Activated T-helper 17 cell treated with anti-CD3 and anti-CD28 coated beads, Interleukin-2, amount 50 U/mL, for 72 hours (primary cell): Measurements from ENCODE around the gene B2M. TPM values are rescaled to one million over a fixed set of nuclear protein-coding genes. Genes with fewer than 3 reads are reported as not detected.

Experiments
- ATAC-seq: fragments of 150-1000 bp; cut with Tn5 transposase; replicated peaks from 2 replicates; pipeline ENCODE4 v1.10.0; 2021; ENCODE audit warnings: mild to moderate bottlenecking, moderate library complexity
- H3K27ac Mint-ChIP-seq: one replicate; pipeline ENCODE4 v1.8.0; 2022; ENCODE audit warnings: mixed read lengths
- H3K27me3 Mint-ChIP-seq: one replicate; pipeline ENCODE4 v1.8.0; 2022; ENCODE audit warnings: mixed read lengths
- H3K36me3 Mint-ChIP-seq: one replicate; pipeline ENCODE4 v1.8.0; 2022; ENCODE audit warnings: low read depth, mild to moderate bottlenecking, mixed read lengths
- H3K4me1 Mint-ChIP-seq: one replicate; pipeline ENCODE4 v1.8.0; 2022; ENCODE audit warnings: mixed read lengths
- H3K4me3 Mint-ChIP-seq: one replicate; pipeline ENCODE4 v1.8.0; 2022; ENCODE audit warnings: mild to moderate bottlenecking, mixed read lengths
- H3K9me3 Mint-ChIP-seq: one replicate; pipeline ENCODE4 v1.8.0; 2022; ENCODE audit warnings: mixed read lengths
- total RNA-seq, 2 donors: library from RNA; stranded (reverse); gene quantifications; one replicate each; pipeline ENCODE4 v1.2.3, GENCODE V29; 2022

Gene B2M
- total RNA-seq: 1,000 to 10,000 TPM; 4,659 to 6,253 TPM

DNA sequence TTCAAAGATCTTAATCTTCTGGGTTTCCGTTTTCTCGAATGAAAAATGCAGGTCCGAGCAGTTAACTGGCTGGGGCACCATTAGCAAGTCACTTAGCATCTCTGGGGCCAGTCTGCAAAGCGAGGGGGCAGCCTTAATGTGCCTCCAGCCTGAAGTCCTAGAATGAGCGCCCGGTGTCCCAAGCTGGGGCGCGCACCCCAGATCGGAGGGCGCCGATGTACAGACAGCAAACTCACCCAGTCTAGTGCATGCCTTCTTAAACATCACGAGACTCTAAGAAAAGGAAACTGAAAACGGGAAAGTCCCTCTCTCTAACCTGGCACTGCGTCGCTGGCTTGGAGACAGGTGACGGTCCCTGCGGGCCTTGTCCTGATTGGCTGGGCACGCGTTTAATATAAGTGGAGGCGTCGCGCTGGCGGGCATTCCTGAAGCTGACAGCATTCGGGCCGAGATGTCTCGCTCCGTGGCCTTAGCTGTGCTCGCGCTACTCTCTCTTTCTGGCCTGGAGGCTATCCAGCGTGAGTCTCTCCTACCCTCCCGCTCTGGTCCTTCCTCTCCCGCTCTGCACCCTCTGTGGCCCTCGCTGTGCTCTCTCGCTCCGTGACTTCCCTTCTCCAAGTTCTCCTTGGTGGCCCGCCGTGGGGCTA, at the start of gene B2M, which contains the start of gene PATL2:
Gene B2M, plus strand, starts transcription at position 422 of the 647 bp plus-strand sequence. Its CDS starts 30 bp downstream, at position 452.
Gene PATL2, minus strand, starts transcription at position 228 of the 647 bp plus-strand sequence. CDS start 34,833 bp downstream, outside the sequence.
- Mint-ChIP-seq H3K27me3 (no peaks in the 10 kb centered on the region), H3K36me3 (peaks cover 62% of the 10 kb centered on the region), H3K4me3 (peak within 1 kb of the TSS; percentile 89), H3K27ac (peak within 1 kb of the TSS; percentile 98), H3K4me1 (peaks cover 24% of the 10 kb centered on the region), H3K9me3 (no peaks in the 10 kb centered on the region)
- peak; percentile 88 for ATAC-seq

DNA sequence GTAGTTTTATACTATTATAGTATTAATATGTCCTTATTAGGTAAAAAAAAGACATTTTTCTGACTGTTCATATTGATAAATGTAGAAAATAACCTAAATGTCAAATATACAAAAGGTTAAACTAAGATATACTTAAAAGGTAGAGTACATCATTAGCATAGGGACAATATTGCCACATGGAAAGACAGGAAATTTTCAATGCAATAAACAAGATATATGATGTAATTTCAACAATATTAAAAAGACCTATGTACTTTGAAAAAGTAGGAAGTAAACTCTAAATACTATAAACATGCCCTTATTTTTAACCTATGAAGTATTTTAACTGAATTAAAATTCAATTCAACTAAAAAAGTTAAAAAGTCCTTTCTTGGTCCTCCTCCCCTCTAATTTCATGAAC, 49.7 kb upstream of the B2M start:
- H3K27ac Mint-ChIP-seq: peak overlapping the region; percentile 97
- no peaks in the 10 kb centered on the region for H3K27me3 Mint-ChIP-seq
- H3K36me3 Mint-ChIP-seq: peaks cover 66% of the 10 kb centered on the region
- H3K4me3 Mint-ChIP-seq: peak overlapping the region; percentile 94
- ATAC-seq: no peak
- no peaks in the 10 kb centered on the region for H3K9me3 Mint-ChIP-seq
- H3K4me1 Mint-ChIP-seq: peaks cover 11% of the 10 kb centered on the region

DNA sequence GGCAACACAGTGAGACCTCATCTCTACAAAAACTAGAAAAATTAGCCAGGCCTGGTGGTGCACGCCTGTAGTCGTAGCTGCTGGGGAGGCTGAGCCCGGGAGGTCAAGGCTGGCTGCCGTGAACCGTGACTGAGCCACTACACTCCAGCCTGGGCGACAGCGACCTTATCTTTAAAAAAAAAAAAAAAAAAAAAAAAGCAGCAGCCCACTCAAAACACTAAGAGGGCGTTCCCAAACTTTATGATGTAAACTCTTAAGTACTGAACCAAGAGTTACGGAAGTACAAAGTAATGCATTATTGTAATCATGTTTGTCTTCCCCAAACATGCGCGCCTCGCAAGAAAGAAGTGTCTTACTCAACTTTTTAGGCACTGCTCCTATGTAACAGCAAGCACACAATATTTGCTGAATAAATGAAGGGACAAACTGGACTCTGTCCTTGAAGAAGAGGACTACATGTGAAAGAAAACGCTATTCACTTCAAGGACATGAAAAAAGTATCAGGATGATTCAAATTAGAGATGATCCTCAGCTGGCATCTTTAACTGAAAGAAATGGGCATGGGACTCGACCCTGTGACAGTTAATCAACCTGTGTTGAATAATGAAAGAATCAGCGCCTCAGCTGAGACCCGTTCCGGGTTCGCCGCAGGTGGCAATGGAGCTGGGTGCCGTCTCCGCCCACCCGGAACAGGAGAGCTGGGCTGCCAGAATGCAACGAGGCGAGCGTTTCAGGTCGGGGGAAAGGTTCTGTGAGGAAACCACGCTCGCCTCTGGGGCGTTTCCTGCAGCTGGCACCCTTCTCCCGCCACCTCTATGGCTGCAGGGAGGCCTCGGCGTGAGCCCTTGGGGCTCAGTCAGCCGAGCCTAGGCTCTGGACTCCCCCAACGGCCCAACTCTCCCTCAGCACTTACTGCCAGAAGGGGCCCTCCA, 48.6 kb upstream of the B2M start:
- Mint-ChIP-seq H3K27ac (peak overlapping the region; percentile 97), H3K36me3 (peaks cover 55% of the 10 kb centered on the region), H3K9me3 (no peaks in the 10 kb centered on the region), H3K27me3 (no peaks in the 10 kb centered on the region), H3K4me3 (peak overlapping the region; percentile 94), H3K4me1 (peaks cover 19% of the 10 kb centered on the region)
- peak; percentile 56 for ATAC-seq

DNA sequence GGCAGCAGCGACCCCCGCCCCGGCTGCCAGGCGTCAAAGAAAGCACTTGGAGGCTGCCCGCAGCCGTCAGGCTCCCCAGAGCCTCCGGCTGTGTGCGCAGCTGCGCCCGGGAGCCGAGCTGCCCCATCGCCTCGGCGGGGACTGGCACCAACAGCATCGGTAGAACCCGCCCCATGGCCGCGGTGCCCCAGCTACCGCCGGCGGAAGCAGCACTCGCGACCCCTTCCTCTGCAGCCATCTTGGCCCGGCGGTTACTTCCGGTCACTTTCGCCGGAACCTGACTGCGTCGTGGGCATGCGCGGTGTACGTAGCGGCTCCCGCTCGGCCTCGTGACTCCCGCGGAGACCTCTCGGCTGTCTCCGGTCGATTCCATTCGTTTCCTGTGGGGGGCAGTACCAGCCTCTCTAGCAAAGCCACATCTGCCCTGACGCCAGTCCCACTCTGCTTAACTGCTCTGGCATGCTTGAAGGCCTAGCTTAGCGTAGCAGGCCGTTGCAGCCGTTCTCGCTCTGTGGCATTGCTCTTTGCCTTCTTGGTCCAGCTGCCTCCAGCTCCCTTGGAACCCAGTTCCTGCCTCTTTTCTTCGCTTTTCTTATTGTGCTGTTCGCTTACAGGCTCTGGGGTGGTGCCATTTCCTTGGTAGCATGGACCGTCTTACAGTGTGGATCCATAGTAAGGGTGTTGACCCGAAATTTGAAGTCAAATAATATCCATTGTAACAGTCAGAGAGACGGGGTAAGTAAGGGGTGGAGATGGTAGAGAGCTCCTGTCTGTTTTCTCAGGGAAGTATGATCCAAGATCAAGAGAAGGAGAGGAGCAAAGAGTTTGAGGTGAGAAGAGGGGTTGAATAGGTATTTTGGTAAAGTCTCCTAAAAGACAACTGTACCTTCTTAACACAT, 47.7 kb upstream of the B2M start, which contains the start of gene SPG11:
Gene SPG11, minus strand, starts transcription at position 253 of the 899 bp plus-strand sequence. Its CDS starts 15 bp downstream, at position 238.
- Mint-ChIP-seq H3K36me3 (peaks cover 45% of the 10 kb centered on the region), H3K4me3 (peak within 1 kb of the TSS; percentile 94)
- ATAC-seq: peak; percentile 85

DNA sequence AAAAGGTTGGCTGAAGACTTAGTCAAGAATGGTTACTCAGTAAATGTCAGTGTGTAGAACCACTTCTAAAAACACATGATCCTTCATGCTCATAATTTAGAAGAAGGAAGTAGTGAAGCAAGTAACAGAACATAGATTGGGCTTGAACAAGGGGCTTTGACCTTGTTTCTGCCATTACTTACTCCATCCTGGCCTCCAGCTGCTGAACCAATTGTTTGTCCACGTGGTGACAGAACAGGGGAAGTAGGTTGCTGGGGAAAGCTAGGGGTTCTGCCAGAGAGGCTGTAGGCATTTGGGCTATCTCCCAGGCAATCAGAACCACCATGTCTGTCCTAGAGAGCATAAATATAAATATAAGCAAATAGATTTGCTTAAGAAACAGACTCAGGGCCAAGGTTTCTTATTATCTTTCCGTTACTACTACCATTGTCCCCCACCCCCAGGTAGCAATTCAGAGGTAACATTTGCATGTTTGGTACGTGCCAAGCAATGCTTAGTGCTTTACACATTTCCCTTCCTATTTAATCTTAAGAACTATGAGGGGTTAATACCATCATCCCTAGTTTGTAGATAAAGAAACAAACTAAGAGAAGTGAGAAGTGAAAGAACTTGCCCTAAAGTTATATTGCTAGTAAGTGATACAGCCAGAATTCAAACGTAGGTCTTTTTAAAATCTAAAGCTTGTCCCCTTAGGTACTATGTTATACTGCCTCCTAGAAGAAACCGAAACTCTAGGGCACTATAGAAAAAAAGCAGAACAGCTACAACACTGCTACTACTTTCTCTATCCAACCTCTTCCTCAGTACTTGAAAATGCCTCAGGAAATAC, 44.9 kb upstream of the B2M start:
- Mint-ChIP-seq H3K27ac (peak overlapping the region; percentile 97), H3K27me3 (no peaks in the 10 kb centered on the region), H3K4me3 (peak overlapping the region; percentile 94), H3K4me1 (peaks cover 25% of the 10 kb centered on the region), H3K36me3 (peaks cover 21% of the 10 kb centered on the region), H3K9me3 (no peaks in the 10 kb centered on the region)
- ATAC-seq: no peak

More for the DNA sequence above, 47.7 kb upstream of the B2M start, which contains the start of gene SPG11:
- peak within 1 kb of the TSS; percentile 97 for H3K27ac Mint-ChIP-seq
- no peaks in the 10 kb centered on the region for H3K9me3 Mint-ChIP-seq
- H3K4me1 Mint-ChIP-seq: peaks cover 27% of the 10 kb centered on the region
- no peaks in the 10 kb centered on the region for H3K27me3 Mint-ChIP-seq

DNA sequence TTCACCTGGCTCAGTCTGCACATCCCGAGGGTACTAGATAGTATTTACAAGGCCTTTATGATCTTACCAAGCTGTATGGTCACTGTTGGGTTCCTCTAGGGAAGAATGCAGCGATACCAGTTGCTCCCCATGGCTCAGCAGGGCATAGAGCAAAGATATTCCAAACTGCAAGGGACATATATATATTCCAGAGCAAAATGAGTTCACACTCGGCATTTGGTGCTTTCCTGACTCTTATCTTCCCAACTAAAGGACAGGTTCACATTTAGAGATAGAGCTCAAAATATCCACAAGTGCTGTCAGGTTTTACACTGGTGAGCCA, 44.3 kb upstream of the B2M start:
- peak overlapping the region; percentile 97 for H3K27ac Mint-ChIP-seq
- H3K27me3 Mint-ChIP-seq: no peaks in the 10 kb centered on the region
- H3K36me3 Mint-ChIP-seq: peaks cover 21% of the 10 kb centered on the region
- H3K4me1 Mint-ChIP-seq: peaks cover 31% of the 10 kb centered on the region
- peak overlapping the region; percentile 94 for H3K4me3 Mint-ChIP-seq
- ATAC-seq: no peak
- no peaks in the 10 kb centered on the region for H3K9me3 Mint-ChIP-seq

DNA sequence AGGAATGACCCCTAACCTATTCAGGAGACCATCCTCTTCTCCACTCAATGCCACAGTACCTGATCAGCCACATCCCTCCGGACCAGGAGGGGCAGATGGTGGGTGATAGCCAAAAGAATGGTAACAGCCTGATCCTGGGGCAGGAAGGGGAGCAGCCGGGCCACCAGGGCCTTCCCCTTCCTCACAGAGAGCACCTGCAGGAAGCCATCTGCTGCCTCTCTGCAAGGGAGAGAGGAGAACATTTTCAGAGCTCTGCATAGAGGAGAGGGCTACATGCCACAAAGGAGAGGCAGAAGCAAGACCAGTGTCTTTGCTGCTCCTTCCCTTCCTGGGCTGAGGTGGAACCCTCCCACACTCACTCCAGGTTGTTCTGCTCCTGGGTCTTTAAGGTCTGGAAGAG, 42.4 kb upstream of the B2M start:
- peaks cover 7% of the 10 kb centered on the region for H3K36me3 Mint-ChIP-seq
- H3K4me1 Mint-ChIP-seq: peaks cover 42% of the 10 kb centered on the region
- peak overlapping the region; percentile 31 for H3K27ac Mint-ChIP-seq
- H3K9me3 Mint-ChIP-seq: peaks cover 3% of the 10 kb centered on the region
- H3K4me3 Mint-ChIP-seq: peak overlapping the region; percentile 1
- H3K27me3 Mint-ChIP-seq: no peaks in the 10 kb centered on the region
- ATAC-seq: no peak

DNA sequence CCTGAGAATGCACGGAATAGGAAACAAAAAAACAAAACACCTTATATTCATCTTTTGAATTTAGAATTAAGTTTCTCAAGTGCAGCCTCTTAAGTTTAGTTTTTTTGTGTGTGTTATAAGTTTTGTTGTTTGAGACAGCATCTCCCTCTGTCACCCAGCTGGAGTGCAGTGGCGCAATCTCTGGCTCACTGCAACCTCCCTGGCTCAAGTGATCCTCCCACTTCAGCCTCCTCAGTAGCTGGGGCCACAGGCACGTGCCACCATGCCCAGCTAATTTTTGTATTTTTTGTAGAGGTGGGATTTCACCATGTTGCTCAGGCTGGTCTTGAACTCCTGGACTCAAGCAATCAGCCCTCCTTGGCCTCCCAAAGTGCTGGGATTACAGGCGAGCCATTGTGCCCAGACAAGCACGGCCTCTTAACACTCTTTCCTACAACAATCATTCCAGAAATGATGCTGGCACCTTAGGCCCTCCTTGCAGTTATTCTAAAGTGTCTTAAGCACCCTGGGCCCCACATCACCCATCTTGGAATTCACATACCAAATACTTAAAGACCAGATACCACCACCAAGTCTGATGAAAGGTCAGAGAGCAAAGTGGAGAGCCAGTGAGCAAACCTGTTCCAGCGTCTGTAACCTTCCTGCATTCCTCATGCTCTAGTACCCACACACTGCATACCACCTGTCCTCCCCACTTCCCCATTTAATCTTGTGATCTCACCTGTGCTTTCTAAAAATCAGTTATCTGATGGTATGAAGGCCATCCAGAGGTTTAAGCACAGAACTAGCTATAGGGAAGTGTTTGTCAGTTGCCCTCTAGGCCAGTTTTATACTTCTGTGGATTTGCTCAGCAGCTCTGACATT, 41.0 kb upstream of the B2M start:
- H3K4me3 Mint-ChIP-seq: peak overlapping the region; percentile 57
- no peak for ATAC-seq
- no peaks in the 10 kb centered on the region for H3K27me3 Mint-ChIP-seq
- peaks cover 3% of the 10 kb centered on the region for H3K9me3 Mint-ChIP-seq
- peaks cover 47% of the 10 kb centered on the region for H3K4me1 Mint-ChIP-seq
- H3K27ac Mint-ChIP-seq: peak overlapping the region; percentile 63
- no peaks in the 10 kb centered on the region for H3K36me3 Mint-ChIP-seq

DNA sequence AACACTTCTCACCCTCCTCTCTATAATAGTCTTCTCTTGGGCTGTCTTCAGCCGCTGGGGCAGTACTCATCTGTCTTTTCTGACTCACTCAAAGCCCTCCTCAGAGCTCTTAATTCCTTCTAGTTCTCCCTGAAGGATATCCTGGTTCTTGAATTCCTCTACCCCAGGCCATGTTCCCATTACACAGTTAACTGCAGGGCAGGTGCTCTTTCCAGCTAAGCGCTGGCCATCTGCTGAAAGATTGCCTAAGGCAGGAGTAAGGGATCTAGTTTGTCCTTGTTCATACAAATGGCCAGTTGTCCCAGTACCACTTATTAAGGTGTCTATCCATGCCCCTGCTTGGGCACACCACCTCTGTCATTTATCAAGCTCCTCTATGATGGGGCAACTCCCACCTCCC, 37.7 kb upstream of the B2M start:
- Mint-ChIP-seq H3K9me3 (peaks cover 3% of the 10 kb centered on the region), H3K27me3 (no peaks in the 10 kb centered on the region), H3K27ac (no peak overlapping the region), H3K4me1 (peaks cover 53% of the 10 kb centered on the region), H3K4me3 (no peak overlapping the region), H3K36me3 (no peaks in the 10 kb centered on the region)
- ATAC-seq: no peak

DNA sequence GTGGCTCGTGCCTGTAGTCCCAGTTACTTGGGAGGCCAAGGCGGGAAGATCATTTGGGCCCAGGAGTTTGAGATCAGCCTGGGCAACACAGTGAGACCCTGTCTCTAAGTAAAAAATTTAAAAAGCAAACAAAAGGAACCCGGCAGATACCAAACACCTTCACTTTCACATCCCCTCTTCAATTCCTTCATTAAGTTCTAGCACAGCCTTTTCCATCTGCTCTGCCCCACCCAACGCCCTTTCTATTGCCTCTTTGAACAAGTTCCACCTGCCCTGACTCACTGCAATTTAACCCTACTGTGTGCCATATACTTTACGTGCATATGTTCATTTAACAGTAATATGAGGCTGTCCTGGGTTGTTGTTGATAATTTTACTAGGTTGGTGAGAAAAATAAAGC, 35.4 kb upstream of the B2M start:
- Mint-ChIP-seq H3K36me3 (no peaks in the 10 kb centered on the region), H3K27ac (peak overlapping the region; percentile 72), H3K4me3 (peak overlapping the region; percentile 88), H3K27me3 (no peaks in the 10 kb centered on the region), H3K9me3 (peaks cover 10% of the 10 kb centered on the region), H3K4me1 (peaks cover 57% of the 10 kb centered on the region)
- no peak for ATAC-seq

DNA sequence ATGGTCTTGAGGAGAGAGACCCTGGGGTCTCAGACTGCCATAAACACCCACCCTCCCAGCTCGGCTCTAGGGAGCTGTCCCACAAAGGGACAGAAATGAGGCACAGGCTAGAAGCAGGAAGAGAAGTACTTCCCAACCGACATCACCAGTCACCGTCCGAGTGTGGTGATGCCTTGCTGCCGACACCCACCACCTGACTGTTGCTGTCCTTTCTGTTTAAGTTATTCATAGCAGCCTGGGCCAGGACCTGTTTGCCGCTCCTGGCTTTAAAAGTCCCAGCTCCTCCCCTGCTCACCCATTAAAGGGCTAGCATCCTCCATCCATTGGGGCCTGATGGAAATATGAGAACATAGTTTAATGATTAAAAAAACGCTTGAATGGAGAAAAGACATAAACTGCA, 34.6 kb upstream of the B2M start:
- Mint-ChIP-seq H3K27ac (peak overlapping the region; percentile 72), H3K36me3 (no peaks in the 10 kb centered on the region), H3K27me3 (no peaks in the 10 kb centered on the region), H3K4me1 (peaks cover 60% of the 10 kb centered on the region), H3K9me3 (peaks cover 12% of the 10 kb centered on the region), H3K4me3 (peak overlapping the region; percentile 88)
- ATAC-seq: peak; percentile 90

DNA sequence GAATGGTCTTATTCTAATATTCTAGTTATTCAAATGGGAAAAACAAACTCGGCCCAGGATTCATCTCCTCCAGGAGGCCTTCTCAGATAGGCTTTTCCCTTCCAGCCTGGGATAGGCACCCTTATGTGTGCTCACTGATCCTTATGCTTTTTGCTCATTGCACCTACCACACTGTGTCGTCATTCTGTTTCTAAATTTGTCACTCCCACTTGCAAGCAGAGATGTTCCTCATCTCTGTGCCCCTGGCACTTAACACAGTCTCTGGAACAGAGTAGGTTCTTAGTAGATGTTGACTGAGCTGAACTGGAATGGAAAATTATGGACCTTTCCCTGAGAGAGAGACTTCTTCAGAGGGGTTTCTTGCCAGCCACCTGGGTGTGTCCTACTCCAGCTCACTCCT, 29.1 kb upstream of the B2M start:
- Mint-ChIP-seq H3K36me3 (no peaks in the 10 kb centered on the region), H3K4me1 (peaks cover 50% of the 10 kb centered on the region), H3K4me3 (peak overlapping the region; percentile 88), H3K9me3 (peaks cover 24% of the 10 kb centered on the region), H3K27ac (peak overlapping the region; percentile 94), H3K27me3 (no peaks in the 10 kb centered on the region)
- peak; percentile 78 for ATAC-seq
